GM10248 (cell line): ENCODE measurements around the gene NDUFA5.

Experiments
- CTCF ChIA-PET: fragments of 300-600 bp; sonication (Branson Sonifier 250); formaldehyde crosslinking; extraction: SDS; loops from one replicate; lab custom pipeline; 2021; ENCODE audit warnings: antibody characterized with exemption; lab: Yijun Ruan, JAX
- POLR2A ChIA-PET: fragments of 350-650 bp; sonication (Branson Sonifier 250); formaldehyde crosslinking; extraction: SDS; loops from one replicate; lab custom pipeline; 2020; ENCODE audit warnings: antibody characterized with exemption; lab: Yijun Ruan, JAX
- DNase-seq: peaks from one replicate; pipeline ENCODE4 v3.0.0; 2012; ENCODE audit errors: extremely low spot score
- TF ChIP-seq, protein P1 (sequence below): IDR thresholded peaks from 2 replicates; pipeline ENCODE4 v1.5.1; 2012; ENCODE audit warnings: mild to moderate bottlenecking, low read depth; ENCODE audit errors: extremely low read depth, missing control alignments, control extremely low read depth

NDUFA5 gene

DNA sequence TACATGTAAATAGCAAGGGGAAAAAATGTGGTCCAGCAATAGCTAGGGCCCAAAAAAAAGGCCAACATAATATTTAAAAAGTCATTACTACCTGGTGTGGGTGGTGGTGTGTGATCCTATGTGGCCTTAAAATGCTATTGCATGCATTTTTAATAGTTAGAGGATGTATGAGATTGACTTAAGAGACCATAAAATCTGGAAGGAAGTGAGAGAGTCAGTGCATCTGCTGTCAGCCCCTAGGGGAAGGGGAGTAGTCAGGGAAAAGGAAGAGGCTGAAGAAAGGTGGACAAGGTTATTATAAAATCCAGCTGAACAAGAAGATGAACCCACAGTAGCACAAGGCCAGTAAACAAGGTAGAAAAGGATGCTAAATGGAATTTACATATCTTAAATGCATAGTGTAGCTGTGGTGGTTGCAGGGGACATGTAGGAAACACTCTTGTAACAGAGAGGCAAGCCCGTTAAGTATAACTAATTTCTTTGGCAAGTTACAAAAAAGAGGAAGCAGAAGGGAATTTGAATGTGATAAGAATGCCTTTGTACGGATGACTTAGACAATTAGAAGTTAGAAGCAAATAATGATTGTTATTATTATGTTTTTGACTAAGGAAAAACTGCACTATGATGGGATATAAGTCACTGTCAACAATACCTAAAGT is 11.9 kb upstream of the NDUFA5 start:
- ChIA-PET POLR2A (interaction anchor here (0.6 to 0.8 kb wide), 2 partner anchors 12 to 171 kb away, joined by 4 to 6 read pairs; partner anchors contain the start of gene NDUFA5), CTCF (interaction anchor here (1.2 to 2.0 kb wide), 2 partner anchors 8 to 11 kb away, joined by 3 to 5 read pairs; partner anchors contain the start of gene NDUFA5)
- DNase-seq = no peak
- TF ChIP-seq, protein P1, sequence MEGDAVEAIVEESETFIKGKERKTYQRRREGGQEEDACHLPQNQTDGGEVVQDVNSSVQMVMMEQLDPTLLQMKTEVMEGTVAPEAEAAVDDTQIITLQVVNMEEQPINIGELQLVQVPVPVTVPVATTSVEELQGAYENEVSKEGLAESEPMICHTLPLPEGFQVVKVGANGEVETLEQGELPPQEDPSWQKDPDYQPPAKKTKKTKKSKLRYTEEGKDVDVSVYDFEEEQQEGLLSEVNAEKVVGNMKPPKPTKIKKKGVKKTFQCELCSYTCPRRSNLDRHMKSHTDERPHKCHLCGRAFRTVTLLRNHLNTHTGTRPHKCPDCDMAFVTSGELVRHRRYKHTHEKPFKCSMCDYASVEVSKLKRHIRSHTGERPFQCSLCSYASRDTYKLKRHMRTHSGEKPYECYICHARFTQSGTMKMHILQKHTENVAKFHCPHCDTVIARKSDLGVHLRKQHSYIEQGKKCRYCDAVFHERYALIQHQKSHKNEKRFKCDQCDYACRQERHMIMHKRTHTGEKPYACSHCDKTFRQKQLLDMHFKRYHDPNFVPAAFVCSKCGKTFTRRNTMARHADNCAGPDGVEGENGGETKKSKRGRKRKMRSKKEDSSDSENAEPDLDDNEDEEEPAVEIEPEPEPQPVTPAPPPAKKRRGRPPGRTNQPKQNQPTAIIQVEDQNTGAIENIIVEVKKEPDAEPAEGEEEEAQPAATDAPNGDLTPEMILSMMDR = no peak

DNA sequence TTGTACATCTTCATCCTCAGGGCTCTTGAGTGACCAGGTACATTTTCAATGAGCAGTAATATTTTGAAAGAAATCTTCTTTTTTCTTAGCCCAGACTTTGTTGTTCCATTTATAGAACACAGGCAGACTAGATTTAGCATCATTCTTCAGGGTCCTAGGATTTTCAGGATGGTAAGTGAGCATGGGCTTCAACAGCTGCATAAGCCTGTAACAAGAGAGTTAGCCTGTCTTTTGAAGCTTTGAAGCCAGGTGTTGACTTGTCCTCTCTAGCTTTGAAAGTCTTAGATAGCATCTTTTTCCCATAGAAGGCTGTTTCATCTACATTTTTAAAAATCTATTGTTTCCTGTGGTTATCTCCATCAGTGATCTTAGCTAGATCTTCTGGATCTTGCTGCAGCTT is 4.5 kb upstream of the NDUFA5 start:
- ChIA-PET POLR2A (no interaction called here), CTCF (interaction anchor here (1.5 kb wide), 1 partner anchor 11 kb away, joined by 3 read pairs; no protein-coding TSS in a partner anchor)
- no peak for DNase-seq
- TF ChIP-seq, protein P1 = no peak

DNA sequence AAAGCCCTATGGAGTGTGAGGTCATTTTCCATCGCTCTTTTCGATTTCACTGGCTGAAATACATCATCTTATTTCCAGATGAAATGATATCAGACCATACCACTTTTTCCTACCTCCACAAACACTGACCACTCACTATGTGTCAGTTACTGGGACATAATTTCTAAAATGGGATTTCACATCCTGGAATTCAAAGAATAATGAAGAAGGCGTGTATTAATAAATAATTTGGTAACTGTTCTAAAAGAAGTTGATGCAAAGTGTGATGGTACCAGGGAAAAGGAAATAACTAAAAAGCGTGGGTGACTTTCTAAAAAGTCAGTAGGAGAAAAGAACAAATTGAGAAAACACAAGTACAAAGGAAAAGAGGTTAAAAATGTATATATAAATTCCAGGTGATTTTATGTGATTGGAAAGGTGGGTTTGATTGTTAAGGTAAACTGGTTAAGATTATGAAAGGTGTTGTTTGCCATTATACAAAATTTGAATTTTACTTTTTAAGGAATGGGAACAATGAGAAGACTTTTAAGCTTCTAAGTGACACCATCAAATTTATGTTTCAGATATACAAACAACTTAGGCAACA is 764 bp upstream of the NDUFA5 start:
- ChIA-PET CTCF (interaction anchor here (0.9 to 2.1 kb wide), 6 partner anchors 8 to 66 kb away, joined by 3 to 7 read pairs (median 4); no protein-coding TSS in a partner anchor), POLR2A (interaction anchor here (0.6 to 0.9 kb wide), 3 partner anchors 11 to 192 kb away, joined by 3 to 4 read pairs (median 3); partner anchors contain the start of gene WASL)
- no peak for DNase-seq
- TF ChIP-seq, protein P1 = no peak

DNA sequence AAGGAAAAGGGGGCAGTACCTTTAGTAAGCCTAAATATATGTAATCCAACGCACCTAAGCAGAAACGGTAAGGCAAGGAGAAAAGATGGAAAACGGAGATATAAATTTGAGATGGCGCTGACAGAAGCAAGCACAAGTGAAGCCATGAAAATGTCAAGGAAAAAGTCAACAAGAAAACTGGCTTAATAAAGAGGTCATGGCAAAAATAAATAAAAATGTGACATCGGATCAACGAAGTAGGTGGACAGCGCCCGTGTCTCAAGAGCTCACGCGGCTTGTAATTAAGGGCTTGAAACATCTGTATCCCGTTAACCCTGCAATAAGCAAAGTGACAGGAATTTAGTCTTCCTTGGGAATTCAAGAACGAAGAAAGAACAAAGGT is 611 bp downstream of the NDUFA5 start:
- TF ChIP-seq, protein P1 = no peak
- POLR2A ChIA-PET = no interaction called here
- DNase-seq = no peak
- CTCF ChIA-PET = interaction anchor here (1.3 to 2.1 kb wide), 3 partner anchors 17 to 62 kb away, joined by 3 to 7 read pairs (median 7); no protein-coding TSS in a partner anchor

DNA sequence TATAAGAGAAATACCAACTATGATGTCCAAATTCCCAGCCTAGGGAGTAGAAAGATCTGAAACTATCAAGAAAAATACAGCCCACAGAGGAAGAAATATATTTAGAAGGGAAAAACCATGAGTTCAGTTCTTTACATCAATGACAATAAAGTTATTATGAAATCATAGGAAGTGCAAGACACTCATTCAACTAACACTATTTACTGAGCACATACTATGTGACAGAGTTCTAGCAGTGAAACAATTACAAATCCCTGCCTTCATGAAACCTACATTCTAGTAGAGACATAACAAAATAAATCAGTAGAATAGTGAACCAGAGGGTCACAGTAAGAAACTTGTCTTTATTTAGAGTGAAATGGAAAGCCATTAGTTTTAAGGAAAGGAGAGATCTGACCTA is 2.1 kb downstream of the NDUFA5 start:
- no peak for DNase-seq
- ChIA-PET POLR2A (no interaction called here), CTCF (no interaction called here)
- TF ChIP-seq, protein P1 = no peak

DNA sequence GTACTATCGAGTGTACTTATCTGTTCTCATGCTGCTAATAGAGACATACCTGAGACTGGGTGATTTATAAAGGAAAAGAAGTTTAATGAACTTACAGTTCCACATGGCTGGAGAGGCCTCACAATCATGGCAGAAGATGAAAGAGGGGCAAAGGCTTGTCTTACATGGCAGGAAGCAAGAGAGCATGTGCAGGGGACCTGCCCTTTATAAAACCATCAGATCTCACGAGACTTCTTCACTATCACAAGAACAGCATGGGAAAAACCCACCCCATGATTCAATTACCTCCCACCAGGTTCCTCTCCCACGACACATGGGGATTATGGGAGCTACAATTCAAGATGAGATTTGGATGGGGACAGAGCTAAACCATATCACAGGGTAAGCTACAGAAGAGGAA is 4.5 kb downstream of the NDUFA5 start:
- CTCF ChIA-PET = interaction anchor here (0.9 to 2.0 kb wide), 2 partner anchors 8 to 59 kb away, joined by 3 to 7 read pairs; no protein-coding TSS in a partner anchor
- DNase-seq = no peak
- POLR2A ChIA-PET = interaction anchor here (0.9 kb wide), 1 partner anchor 9 kb away, joined by 3 read pairs; no protein-coding TSS in a partner anchor
- TF ChIP-seq, protein P1 = no peak
